Measurements from ENCODE around the gene FAF1.

DNA sequence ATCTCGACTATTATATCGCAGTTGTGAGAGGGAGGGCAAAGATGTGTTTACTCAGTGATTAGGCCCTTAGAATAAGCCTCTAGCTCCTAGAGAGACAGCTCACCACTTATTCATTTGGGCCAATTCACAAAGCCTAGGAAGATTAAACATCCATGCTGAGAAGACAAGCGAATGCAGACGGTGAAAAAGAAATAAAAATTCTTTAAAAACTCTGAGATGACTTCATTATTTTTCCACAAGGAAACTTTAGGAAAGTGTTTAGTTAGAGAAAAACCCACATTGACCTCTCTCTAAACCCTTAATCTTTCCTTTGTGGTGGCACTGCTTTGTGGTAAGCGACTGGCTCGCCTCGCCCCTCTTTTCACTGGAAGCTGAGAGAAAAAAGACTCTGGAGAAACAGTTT, 390.0 kb downstream of the FAF1 start:
- TF ChIP-seq, protein P1, sequence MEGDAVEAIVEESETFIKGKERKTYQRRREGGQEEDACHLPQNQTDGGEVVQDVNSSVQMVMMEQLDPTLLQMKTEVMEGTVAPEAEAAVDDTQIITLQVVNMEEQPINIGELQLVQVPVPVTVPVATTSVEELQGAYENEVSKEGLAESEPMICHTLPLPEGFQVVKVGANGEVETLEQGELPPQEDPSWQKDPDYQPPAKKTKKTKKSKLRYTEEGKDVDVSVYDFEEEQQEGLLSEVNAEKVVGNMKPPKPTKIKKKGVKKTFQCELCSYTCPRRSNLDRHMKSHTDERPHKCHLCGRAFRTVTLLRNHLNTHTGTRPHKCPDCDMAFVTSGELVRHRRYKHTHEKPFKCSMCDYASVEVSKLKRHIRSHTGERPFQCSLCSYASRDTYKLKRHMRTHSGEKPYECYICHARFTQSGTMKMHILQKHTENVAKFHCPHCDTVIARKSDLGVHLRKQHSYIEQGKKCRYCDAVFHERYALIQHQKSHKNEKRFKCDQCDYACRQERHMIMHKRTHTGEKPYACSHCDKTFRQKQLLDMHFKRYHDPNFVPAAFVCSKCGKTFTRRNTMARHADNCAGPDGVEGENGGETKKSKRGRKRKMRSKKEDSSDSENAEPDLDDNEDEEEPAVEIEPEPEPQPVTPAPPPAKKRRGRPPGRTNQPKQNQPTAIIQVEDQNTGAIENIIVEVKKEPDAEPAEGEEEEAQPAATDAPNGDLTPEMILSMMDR (IDR thresholded peaks at IDR 0.05) = no peak
- peak in 1 of 3 donors; percentile 14 for TF ChIP-seq POLR2AphosphoS5 (IDR thresholded peaks at IDR 0.05)
- no peak for TF ChIP-seq EP300 (IDR thresholded peaks at IDR 0.05)
